SK-N-SH treated with all-trans-retinoic acid at 6 μM for 48 hours (cell line): ENCODE data around the gene FGD3.

ENCODE experiments used
- ARNTL ChIP-seq: fragments of 450-650 bp; formaldehyde crosslinking; IDR thresholded peaks from 2 replicates; pipeline ENCODE4 v1.5.0; 2020; ENCODE audit warnings: low read depth, mild to moderate bottlenecking, moderate library complexity, borderline replicate concordance
- GLIS3 ChIP-seq: fragments of 250-450 bp; sonication (Bioruptor Pico); IDR thresholded peaks from 2 replicates; pipeline ENCODE4 v1.5.0; 2020; ENCODE audit warnings: mild to moderate bottlenecking, moderate library complexity
- PATZ1 ChIP-seq: fragments of 250-450 bp; sonication (Bioruptor Pico); IDR thresholded peaks from 2 replicates; pipeline ENCODE4 v1.8.0; 2020; ENCODE audit warnings: mild to moderate bottlenecking, moderate library complexity, borderline replicate concordance
- TOX ChIP-seq: fragments of 250-450 bp; sonication (Bioruptor Pico); IDR thresholded peaks from 2 replicates; pipeline ENCODE4 v1.8.0; 2021; ENCODE audit warnings: mild to moderate bottlenecking, moderate library complexity, borderline replicate concordance

DNA sequence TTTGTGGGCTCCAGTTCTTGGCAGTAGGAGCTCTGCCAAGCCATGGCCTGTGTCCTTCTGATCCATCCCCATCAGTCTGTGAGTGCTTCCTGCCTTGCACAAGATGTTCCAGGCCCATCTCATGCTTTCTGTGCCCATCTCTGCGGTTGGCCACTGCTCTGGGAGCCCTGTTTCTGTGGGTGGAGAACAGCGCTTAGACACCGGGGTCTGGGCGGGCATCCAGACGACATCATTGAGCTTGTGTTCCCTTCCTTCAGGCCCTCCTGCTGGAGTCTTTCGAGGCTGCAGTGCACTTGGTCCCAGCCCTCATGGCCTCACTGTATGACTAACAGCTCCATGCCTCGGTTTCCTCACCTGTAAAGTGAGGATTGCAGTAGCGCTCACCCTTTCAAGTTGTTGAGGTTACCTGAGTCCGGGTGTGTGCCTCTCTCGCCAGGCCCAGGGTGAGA is 133.8 kb downstream of the FGD3 start:
- TF ChIP-seq ARNTL = no peak
- no peak for TF ChIP-seq GLIS3 (CRISPR knock-in tag)
- TF ChIP-seq TOX (CRISPR knock-in tag) = no peak
- TF ChIP-seq PATZ1 (CRISPR knock-in tag) = no peak
